ENCODE results near the gene DOCK4.

Gene DOCK4

GRCh38 chr7:112116358-112116757, 89.8 kb downstream of the DOCK4 start:
- no peak overlapping the region for H3K4me3 ChIP-seq (ENCODE audit: low read depth, low read length)
- DNase-seq (ENCODE audit: low read depth) = no peak
- TF ChIP-seq CTCF (IDR thresholded peaks at IDR 0.05; ENCODE audit: low read depth, low read length, missing control alignments) = no peak

DNA sequence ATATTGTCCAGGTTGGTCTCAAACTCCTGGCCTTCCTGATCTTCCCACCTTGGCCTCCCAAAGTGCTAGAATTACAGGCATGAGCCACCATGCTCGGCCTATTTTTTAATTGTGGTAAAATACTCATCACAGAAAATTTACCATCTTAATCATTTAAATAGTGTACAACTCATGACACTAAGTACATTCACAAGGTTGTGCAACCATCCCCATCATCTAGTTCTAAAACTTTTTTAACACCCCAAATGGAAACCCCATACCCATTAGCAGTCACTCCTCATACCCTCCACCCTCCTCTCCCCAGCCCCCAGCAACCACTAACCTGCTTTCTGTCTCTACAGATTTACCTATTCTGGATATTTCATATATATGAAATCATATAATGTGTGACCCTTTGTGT, 90.3 kb downstream of the DOCK4 start:
- H3K4me3 ChIP-seq (ENCODE audit: low read depth, low read length) = no peak overlapping the region
- TF ChIP-seq CTCF (IDR thresholded peaks at IDR 0.05; ENCODE audit: low read depth, low read length, missing control alignments) = no peak
- no peak for DNase-seq (ENCODE audit: low read depth)

DNA sequence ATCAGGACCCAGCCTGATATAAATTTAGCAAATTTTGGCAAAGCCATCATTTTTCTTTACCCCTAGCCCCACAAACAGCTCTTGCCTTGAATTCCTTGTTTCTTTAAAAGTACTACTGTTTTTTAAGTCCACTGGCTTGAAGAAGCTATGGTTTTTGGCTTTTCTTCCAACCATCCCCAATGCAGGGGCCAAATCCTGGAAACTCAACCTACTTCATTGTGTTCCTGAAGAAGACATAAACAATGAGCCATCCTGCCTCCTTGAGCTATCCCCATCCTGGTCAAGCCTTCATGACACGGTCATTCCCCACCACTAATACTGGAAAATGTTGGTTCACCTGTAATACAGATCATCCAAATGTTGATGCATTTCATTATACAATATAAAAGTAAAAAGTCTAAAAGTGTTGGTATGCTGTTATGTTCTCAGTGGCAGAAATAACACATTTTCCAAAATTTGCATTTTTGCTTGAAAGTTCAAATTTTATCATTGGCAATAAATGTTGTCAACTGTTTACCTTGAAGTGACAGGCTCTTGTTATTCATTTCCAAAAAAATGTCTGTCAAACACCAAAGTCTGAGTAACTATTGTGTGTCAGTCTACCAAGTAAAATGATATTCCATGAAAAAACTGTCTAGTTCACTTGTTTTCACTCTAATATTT, 92.2 kb downstream of the DOCK4 start:
- H3K4me3 ChIP-seq (ENCODE audit: low read depth, low read length) = no peak overlapping the region
- no peak for TF ChIP-seq CTCF (IDR thresholded peaks at IDR 0.05; ENCODE audit: low read depth, low read length, missing control alignments)
- no peak for DNase-seq (ENCODE audit: low read depth)

DNA sequence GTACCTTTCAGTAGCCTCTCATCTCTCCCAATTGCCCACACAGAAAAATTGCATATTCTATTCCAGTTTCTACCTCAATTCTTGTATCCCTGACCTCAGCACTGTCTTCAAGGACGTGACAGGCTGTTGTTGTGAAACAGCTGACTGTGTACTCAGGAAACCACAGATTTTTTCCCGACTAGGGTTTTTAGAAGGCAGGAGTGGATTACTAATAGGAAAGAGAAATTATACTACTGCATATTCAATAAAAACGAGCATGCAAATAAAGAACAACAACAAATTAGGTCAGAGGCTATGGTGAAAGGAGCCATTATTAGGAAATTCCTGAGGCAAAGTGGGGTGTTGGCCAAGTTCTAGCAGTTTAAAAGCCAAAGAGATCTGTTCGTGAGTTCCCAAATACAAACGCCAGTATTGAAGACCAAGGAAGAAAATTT, 93.4 kb downstream of the DOCK4 start:
- DNase-seq (ENCODE audit: low read depth) = no peak
- TF ChIP-seq CTCF (IDR thresholded peaks at IDR 0.05; ENCODE audit: low read depth, low read length, missing control alignments) = no peak
- no peak overlapping the region for H3K4me3 ChIP-seq (ENCODE audit: low read depth, low read length)

DNA sequence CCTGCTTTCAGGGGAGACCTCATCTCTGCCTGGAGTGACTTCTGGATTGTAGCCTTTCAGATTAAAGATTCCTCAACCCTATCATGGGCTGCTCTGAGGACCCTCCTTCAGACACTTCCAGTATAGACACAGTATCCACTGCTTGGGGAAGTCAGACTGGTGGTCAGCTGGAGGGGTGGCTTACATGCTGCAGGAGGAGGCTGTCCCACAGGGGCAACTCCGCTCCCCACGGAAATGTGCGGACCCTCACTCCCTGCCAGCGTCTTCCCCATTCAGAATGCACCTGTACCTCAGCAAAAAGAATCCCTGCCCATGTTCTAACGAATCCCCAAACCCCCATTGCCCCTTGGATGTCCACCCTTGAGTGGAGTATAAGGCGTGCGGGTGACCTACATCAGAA, 95.5 kb downstream of the DOCK4 start:
- H3K4me3 ChIP-seq (ENCODE audit: low read depth, low read length) = no peak overlapping the region
- DNase-seq (ENCODE audit: low read depth) = no peak
- no peak for TF ChIP-seq CTCF (IDR thresholded peaks at IDR 0.05; ENCODE audit: low read depth, low read length, missing control alignments)

GRCh38 chr7:112110175-112110574, 96.0 kb downstream of the DOCK4 start:
- DNase-seq (ENCODE audit: low read depth) = no peak

More at GRCh38 chr7:112110175-112110574, 96.0 kb downstream of the DOCK4 start:
- no peak for TF ChIP-seq CTCF (IDR thresholded peaks at IDR 0.05; ENCODE audit: low read depth, low read length, missing control alignments)
- no peak overlapping the region for H3K4me3 ChIP-seq (ENCODE audit: low read depth, low read length)
